Activated T-helper 9 cell treated with anti-CD3 and anti-CD28 coated beads, Interleukin-2, amount 50 U/mL, for 16 hours (primary cell): ENCODE data around the gene PLVAP.

Experiments used
- DNase-seq: peaks from one replicate; pipeline ENCODE4 v3.0.0-alpha.2; 2020; ENCODE audit warnings: low read depth

PLVAP gene, protein sequence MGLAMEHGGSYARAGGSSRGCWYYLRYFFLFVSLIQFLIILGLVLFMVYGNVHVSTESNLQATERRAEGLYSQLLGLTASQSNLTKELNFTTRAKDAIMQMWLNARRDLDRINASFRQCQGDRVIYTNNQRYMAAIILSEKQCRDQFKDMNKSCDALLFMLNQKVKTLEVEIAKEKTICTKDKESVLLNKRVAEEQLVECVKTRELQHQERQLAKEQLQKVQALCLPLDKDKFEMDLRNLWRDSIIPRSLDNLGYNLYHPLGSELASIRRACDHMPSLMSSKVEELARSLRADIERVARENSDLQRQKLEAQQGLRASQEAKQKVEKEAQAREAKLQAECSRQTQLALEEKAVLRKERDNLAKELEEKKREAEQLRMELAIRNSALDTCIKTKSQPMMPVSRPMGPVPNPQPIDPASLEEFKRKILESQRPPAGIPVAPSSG

DNA sequence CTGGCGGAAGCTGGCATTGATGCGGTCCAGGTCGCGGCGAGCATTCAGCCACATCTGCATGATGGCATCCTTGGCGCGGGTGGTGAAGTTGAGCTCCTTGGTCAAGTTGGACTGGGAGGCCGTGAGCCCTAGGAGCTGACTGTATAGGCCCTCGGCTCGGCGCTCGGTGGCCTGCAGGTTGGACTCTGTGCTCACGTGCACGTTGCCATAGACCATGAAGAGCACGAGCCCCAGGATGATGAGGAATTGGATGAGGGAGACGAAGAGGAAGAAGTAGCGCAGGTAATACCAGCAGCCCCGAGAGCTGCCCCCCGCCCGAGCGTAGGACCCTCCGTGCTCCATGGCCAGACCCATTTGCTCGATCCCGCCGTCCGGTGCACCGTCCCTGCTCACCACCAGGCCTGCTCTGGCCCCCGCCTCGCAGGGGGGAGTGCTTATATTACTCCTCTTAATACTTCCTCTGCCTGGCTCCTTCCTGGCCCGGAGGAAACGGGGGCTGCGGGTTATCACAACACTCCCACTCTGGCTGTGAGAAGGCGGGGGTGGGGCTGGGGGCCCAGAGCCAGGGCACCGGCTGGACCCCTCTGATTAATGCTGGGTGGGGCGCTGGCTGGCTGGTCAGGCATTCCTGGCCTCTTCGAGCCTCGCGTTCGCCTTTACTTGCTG is at the start of gene PLVAP:
Gene PLVAP (minus strand): TSS at position 408 of the 666 bp plus-strand sequence. CDS start 54 bp downstream, at position 354.
- DNase-seq: no peak

DNA sequence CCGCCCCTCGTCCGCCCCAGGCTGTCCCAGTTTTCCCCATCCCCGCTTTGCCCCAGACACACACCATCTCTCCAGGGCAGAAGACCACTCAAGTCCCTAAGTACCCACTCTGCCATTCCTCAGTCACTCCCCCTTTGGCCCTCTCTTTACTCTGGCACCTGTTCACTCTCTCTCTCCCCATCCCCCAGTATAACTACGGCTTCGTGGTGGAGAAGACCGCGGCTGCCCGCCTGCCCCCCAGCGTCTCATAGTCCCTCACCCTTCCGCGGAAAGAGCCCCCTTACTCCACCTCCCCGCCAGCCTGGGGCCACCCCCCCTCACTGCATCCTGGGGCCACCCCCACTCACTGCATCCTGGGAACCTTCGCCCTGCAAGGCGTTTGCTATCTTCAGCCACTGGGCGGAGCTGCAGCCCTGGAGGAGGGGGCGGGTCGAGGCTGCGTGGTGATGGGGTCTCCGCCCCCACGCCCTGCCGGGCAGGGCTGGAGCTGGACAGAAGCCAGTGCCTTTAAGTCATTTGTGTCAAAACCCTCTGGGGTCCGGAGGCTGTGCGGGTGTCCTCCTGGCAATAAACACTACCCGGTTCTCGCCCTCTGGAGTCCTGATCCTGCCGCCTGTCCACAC is 47.7 kb upstream of the PLVAP start:
- DNase-seq: no peak

DNA sequence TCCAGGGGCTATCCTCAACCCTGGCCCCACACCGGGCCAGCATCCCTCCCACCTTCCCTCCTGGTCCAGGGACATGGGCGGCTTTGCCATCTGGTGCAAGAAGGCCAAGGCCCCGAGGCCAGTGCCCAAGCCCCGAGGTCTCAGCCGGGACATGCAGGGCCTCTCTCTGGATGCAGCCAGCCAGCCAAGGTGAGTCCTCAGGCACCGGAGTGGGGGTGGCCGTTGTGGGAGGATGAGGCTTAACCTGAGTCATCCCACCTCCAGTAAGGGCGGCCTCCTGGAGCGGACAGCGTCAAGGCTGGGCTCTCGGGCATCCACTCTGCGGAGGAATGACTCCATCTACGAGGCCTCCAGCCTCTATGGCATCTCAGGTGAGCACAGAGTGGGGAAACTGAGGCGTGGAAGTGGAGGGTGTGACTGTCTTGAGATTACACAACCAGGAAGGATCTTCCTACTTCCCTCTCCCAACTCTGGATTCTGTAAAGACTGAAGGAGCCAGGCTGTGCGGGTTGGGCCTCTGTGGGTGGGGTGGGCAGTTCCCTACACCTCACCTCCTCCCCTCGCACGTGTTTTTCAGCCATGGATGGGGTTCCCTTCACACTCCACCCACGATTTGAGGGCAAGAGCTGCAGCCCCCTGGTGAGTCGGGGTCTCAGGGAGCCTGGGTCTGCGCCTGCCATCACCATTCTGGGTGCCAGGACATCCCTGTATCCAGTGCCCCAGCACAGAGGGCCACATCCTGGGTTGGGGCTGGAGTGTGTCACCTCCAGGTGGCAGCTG is 46.5 kb upstream of the PLVAP start:
- DNase-seq: no peak

DNA sequence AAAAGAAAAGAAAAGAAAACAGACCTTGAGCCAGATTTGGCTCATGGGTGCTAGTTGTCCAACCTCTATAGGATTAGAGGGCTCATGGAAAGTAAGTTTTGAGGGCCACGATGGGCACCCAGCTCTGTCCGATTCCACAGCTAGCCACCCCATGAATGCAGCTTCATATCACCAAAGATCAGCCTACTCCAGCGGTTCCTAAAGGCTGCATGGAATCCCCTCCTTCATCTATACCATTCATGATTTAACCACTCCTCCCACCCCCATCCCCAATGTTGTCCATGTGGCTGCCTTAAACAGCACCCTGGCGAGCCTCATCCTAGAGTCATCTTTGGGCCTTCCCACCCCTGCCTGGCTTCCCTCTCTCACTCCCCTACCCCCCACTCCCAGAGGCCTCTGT is 44.8 kb upstream of the PLVAP start:
- no peak for DNase-seq

DNA sequence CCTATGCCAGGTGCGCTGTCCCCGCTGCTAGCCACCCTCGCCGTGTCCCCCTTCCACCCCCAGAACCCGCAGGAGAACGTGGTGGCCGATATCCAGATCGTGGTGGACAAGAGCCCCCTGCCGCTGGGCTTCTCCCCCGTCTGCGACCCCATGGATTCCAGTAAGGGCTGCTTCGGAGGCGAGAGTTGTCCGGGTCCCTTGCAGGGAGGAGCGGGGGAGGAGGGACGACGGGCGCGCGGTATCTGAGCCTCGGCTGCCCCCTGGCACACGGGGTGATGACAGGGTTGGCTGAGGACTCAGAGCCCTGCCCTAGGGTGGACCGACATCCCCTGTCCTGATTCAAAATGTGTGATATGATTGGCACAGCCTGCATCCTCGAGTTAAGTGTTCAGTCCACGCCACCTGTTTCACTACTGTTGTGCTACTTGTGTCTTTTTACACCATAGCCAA is 43.4 kb upstream of the PLVAP start:
- no peak for DNase-seq

DNA sequence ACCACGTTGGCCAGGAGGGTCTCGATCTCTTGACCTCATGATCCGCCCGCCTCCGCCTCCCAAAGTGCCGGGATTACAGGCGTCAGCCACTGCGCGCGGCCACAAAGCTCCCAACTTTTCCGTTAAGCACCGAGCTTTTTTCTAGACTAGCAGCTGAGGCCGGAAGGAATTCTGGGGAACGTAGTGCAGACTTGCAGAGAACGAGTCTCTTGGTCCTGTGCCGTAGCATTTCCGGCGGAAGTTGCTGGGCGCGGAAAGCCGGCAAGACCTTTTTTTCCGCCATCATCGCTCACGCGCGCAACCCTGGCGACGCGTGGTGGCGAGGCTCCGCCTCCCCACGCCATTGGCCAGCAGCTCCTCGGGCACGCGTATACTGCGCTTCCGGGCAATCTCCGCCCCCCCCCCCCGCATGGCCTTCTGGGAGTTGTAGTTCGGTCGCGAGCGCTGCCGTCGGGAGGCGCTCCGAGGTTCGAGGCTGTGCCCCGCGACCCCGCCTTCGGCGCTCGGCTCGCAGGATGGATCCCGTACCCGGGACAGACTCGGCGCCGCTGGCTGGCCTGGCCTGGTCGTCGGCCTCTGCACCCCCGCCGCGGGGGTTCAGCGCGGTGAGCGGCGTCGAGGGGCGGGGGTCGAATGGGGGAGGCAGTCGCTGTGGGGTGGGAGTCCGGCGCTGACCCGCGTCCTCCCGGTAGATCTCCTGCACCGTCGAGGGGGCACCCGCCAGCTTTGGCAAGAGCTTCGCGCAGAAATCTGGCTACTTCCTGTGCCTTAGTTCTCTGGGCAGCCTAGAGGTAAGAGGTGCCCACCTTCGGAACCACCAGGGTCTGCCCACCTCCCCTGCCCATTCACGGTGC is 42.7 kb upstream of the PLVAP start, which contains the start of gene MVB12A:
Gene MVB12A (plus strand): TSS at position 427 of the 854 bp plus-strand sequence. CDS start 89 bp downstream, at position 516.
- peak; percentile 93 for DNase-seq

DNA sequence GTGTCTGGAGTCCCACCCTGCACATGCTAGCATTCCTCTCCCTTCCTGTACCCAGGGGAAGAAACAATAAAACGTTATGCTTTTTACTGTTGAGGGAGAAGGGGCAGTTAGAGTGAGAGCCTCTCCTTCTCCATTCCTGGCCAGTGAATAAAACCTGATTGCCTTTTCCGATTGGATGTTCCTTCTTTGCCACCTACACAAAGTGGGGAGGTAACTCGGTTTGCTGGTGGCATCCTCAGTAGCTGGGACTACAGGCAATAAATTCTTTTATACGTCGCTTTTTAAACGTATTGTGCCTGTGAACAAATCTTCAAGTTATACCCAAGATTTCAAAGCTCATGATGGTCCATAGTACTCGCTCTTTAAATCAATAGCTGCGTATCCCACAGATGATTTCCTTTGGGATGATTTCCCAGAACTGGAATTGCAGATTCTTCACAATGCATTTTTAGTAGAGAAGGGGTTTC is 42.0 kb upstream of the PLVAP start:
- DNase-seq: no peak

DNA sequence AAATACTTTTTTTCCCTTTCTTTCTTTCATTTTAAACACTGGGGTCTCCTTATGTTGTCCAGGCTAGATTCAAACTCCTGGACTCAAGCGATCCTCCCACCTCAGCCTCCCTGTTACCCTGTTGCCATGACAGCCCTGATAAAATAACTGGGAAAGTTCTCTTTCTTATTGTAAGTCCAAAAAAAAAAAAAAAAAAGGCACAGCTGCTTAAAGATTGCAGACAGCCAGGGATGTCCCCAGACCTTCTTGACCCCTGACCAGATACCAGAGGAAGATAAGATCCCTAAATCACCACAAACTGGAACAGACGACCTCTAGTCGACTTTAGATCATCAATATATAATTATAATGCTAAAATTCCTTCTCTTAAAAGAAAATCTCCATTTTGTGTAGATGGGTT is 41.6 kb upstream of the PLVAP start:
- DNase-seq: no peak

DNA sequence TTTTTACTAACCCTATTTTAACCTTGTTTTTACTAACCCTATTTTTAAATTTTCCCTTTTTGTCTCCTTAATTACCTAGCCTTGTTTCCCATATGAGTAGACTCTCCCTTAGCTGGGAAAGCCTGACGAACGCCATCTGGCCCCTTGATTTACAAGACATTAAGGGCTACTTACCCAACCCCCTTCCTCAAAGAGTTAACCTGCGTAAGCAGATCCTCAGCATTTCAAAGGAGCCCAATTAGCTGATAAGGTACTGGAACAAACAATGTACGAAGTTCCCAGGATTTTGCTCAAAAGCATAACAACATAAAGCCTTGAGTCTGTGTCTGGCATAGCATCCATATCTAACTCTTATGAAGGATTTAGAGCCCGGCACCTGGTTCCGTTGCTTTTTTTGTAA is 38.0 kb upstream of the PLVAP start:
- DNase-seq: no peak

DNA sequence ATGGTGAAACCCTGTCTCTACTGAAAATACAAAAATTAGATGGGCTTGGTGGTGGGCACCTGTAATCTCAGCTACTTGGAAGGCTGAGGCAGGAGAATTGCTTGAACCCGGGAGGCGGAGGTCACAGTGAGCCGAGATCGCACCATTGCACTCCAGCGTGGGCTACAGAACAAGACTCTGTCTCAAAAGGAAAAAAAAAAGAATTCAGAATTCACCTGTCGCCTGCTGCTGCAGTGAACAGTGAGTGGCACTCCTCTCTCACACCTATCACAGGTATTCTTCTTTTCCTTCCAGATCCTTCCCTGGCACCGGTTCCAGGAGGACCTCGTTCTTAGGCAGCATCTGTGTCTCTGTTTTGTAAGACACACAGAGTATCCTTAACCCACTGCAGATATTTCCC is 37.0 kb upstream of the PLVAP start:
- no peak for DNase-seq

DNA sequence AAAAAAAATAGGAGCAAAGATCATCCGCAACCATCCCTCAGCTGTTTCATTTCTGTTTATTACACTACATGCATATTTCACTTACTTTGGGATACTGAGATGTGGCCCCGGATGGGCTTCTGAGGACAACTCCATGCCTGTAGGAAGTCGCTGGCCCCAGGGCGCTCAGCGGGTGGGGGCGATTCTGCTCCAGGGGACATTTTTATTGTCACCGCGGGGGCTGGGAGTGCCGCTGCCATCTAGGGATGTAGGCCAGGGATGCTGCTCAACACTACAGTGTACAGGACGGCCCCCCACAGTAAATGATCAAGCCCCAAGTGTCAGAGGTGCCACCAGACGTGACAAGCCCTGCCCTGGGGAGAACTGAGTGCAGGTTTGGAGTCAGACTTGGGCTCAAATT is 34.7 kb upstream of the PLVAP start:
- no peak for DNase-seq

DNA sequence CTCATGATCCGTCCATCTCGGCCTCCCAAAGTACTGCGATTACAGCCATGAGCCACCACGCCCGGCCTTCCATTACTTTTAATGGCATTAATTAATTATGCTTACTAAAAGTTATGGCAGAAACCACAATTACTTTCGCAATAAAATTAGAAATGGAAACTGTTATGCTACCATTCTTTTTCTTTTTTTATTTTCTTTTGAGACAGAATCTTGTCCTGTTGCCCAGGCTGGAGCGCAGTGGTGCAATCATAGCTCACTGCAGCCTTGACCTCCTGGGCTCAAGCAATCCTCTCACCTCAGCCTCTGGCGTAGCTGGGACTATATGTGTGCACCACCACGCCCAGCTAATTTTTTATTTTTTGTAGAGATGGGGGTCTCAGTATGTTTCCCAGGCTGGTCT is 32.8 kb upstream of the PLVAP start:
- DNase-seq: no peak

DNA sequence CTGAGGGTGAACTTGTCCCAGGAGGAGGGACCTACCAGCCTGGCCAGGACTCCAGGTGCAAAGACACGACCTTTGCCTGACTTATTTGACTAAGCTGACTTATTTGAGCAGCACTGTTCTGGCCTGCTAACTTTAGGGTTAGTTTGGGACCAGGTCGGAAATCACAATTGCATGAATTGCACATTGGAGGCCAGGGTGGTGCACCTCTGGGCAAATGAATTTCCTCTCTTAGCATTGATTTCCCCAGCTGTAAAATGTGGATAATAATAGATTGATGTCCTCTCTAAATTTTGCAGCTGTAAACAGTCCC is 29.7 kb upstream of the PLVAP start:
- DNase-seq: no peak

DNA sequence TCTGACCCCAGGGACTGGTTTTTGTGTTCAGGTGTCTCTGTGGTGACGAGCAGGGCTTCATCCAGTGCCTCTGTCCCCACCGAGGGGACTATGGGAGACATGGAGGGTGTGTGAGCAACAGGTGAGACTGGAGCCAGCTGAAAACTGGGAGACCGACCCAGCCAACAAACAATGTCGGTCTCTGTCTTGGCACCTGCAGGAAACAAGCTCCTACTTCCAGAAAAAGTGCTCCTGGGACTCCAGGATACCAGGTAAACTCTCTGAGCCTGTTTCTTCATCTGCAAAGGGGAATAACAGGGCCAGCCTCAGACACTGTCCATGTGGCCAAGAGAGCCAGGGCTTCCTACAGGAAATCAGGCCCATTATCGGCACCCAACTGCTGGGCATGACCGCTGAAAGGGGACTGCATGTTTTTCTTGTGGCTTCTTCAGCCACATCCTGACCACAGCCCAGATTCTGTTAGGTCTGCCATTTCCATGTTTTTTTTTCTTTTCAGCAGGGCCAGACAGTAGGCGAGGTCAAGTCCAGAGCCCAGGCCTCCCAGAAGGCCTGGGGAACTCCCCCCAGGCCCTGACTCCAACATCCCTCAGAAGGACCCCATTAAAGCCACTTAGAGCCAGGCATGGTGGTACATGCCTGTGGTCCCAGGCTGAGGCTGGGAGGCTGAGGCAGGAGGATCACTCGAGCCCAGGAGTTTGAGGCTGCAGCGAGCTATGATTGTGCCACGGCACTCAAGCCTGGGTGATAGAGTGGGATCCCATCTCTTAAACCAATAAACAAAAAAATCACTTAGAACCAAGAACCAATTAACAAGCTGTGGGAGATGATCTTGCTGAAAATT is 29.1 kb upstream of the PLVAP start:
- no peak for DNase-seq

DNA sequence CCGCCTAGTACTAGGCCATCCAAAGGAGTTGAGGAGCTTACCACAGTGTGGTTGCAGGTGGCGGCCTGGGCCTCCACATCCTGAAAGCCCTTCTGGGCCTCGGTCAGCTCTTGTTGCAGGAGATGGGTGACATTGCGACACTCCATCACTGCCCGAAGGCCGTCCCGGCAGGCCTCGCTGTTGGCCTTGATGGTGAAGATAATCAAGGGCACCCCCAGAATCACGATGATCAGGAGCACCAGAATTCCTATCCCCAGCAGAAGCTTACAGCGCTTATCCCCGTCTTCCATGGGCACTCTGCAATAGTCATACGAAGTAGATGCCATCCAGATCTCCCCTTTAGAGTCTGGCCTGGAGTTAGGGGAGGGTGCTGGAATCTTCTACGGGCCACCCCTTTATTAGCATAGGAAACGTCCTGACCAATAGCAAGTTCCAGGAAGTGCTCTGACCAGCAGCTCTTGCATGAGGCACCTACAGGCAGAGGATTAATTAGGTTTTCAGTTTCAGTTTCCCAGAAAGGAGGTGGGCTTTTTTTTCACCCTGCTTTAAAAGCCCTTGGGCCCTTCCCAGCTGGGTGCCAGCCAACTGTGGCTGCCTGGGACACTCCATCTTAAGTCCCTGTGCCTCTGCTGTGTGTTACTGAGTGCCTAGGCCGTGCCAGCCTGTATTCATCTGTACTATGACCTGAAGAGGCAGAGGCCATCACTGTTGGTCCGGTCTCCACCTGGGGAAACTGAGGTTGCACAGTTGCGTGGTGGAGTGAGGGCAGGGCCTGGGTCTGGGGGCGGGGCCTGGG is 28.3 kb upstream of the PLVAP start, which contains the start of gene BST2:
Gene BST2 (minus strand): TSS at position 381 of the 796 bp plus-strand sequence. CDS start 55 bp downstream, at position 326.
- DNase-seq: no peak

DNA sequence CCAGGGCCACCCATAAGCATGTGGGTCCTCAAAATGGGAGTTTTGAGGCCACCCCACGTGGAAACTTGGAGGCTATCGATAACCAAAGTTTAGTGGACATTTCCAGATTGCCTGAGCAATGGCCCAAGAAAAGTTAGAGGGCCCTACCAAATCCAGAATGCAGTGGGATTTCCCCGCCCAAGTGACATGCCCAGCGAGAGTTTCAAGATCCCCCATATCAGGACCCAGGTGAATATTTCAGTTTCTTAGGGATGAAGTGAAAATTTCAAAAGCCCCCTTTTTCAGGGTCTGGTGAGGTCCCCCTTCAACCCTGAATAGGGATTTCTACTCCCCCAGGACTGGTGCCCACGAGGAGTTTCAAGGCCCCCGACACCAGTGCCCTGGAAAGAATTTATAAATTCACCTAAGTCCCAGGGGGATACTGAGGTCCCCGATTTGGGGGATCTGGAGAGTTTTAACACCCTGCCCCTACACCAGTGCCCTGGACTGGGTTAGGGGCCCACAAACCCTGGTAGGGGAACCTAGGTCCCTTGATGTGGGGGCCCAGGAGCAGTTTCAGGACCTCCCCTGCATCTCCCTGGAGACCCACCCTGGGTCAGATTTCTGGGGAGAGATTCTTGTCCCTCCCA is 27.6 kb upstream of the PLVAP start:
- DNase-seq: no peak

DNA sequence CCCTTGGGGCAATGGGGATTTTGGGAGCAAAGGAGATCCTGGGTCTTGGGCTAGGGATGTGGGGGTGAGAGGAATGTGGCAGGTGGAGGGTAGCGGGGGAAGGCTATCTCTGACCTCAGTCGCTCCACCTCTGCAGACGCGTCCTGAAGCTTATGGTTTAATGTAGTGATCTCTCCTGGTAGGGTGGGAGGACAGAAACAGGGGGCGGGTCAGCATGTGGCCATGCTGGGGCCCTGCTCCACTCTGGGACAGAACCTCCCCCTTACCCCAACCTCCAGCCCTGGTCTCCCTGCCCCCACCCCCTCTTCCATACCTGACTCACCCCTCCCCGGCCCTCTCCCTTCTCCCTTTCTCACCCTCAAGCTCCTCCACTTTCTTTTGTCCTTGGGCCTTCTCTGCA is 26.9 kb upstream of the PLVAP start:
- DNase-seq: no peak

DNA sequence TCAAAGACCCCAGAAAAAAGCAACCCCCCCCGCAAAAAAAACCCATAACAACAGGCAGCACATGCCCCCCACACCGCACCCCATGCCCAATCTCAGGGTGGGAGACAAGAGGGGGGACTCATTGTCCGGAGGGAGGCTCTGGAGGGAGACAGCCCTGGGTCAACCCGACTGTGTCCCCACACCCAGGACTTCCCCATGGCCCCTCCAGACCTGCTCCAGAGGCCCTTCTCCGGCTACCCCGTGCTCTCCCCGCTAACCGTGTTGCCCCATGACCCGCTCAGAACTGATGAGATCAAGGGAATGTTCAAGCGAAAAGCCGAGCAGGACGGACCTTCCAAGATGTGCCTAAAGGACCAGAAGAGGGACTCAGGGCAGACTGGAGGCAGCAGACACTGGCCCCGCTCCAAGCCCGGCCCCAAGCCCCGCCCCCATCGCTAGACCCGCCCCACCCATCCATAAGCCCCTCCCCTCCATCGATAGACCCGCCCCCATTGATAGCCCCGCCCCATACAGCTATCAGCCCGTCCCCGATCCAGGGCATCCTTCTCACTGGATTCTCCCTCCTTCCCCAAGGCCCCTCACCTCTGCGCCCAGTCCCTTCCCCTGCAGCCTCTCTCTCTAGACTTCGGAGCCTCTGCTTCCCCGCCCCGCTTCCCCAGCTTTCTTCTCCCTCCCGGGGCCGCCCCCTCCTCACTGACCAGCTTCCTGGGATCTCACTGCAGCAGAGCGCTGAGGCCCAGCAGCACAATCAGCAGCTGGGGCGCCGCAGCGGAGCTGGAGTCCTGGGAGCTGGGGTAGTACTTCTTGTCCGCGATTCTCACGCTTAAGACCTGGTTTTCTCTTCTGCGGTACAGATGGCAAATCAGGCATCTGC is 26.1 kb upstream of the PLVAP start:
- DNase-seq: no peak
